ENCODE results near the gene AGPS. TPM values are rescaled to one million over a fixed set of nuclear protein-coding genes. Genes with fewer than 3 reads are reported as not detected.

The AGPS gene
- total RNA-seq, 2 experiments from 2014 or later, result 55.7 to 58.9 TPM

GRCh38 chr2:177531706-177532105 is 139.1 kb downstream of the AGPS start:
- Mint-ChIP-seq H3K36me3 (ENCODE audit: low read depth) (peaks cover 1% of the 10 kb centered on the region), H3K4me3 (no peak overlapping the region), H3K9me3 (no peaks in the 10 kb centered on the region), H3K27me3 (no peaks in the 10 kb centered on the region), H3K27ac (no peak overlapping the region), H3K4me1 (ENCODE audit: low read depth) (no peaks in the 10 kb centered on the region)
- TF ChIP-seq CTCF (IDR thresholded peaks at IDR 0.05), result no peak
- intact Hi-C loops (cut with micrococcal nuclease), result no loop called here
- DNase-seq, result no peak
- POLR2A ChIA-PET, result interaction anchor here (1.6 kb wide), 1 partner anchor 16 kb away, joined by 4 read pairs; no protein-coding TSS in a partner anchor
- no peak for ATAC-seq
- CTCF ChIA-PET, result interaction anchor here (1.0 to 1.4 kb wide), 2 partner anchors 10 to 63 kb away, joined by 3 to 6 read pairs; no protein-coding TSS in a partner anchor

- no peaks in the 10 kb centered on the region for H3K9me3 Mint-ChIP-seq
- H3K27ac Mint-ChIP-seq, result no peak overlapping the region
- no peak for DNase-seq
- CTCF ChIA-PET, result interaction anchor here (1.4 kb wide), 1 partner anchor 9 kb away, joined by 6 read pairs; no protein-coding TSS in a partner anchor
- no peaks in the 10 kb centered on the region for H3K36me3 Mint-ChIP-seq (ENCODE audit: low read depth)
- TF ChIP-seq CTCF (IDR thresholded peaks at IDR 0.05), result no peak
- ATAC-seq, result no peak
- H3K4me3 Mint-ChIP-seq, result no peak overlapping the region
- POLR2A ChIA-PET, result no interaction called here
- H3K4me1 Mint-ChIP-seq (ENCODE audit: low read depth), result no peaks in the 10 kb centered on the region
- intact Hi-C loops (cut with micrococcal nuclease), result no loop called here
- H3K27me3 Mint-ChIP-seq, result no peaks in the 10 kb centered on the region
These were observed 140.0 kb downstream of the AGPS start for GRCh38 chr2:177532567-177532966.

GRCh38 chr2:177533253-177533652 is 140.7 kb downstream of the AGPS start:
- POLR2A ChIA-PET, result no interaction called here
- no peaks in the 10 kb centered on the region for H3K9me3 Mint-ChIP-seq
- H3K36me3 Mint-ChIP-seq (ENCODE audit: low read depth), result no peaks in the 10 kb centered on the region
- CTCF ChIA-PET, result no interaction called here
- no peak overlapping the region for H3K4me3 Mint-ChIP-seq
- DNase-seq (no peak), ATAC-seq (no peak)
- intact Hi-C loops (cut with micrococcal nuclease), result no loop called here
- no peak for TF ChIP-seq CTCF (IDR thresholded peaks at IDR 0.05)
- no peak overlapping the region for H3K27ac Mint-ChIP-seq
- no peaks in the 10 kb centered on the region for H3K27me3 Mint-ChIP-seq
- no peaks in the 10 kb centered on the region for H3K4me1 Mint-ChIP-seq (ENCODE audit: low read depth)

- TF ChIP-seq CTCF (IDR thresholded peaks at IDR 0.05), result no peak
- no peak for DNase-seq
- no peaks in the 10 kb centered on the region for H3K9me3 Mint-ChIP-seq
- no peaks in the 10 kb centered on the region for H3K4me1 Mint-ChIP-seq (ENCODE audit: low read depth)
- H3K36me3 Mint-ChIP-seq (ENCODE audit: low read depth), result no peaks in the 10 kb centered on the region
- CTCF ChIA-PET, result no interaction called here
- H3K27ac Mint-ChIP-seq, result no peak overlapping the region
- intact Hi-C loops (cut with micrococcal nuclease), result no loop called here
- no peak overlapping the region for H3K4me3 Mint-ChIP-seq
- ATAC-seq, result no peak
- POLR2A ChIA-PET, result interaction anchor here (0.6 kb wide), 1 partner anchor 603 kb away, joined by 4 read pairs; no protein-coding TSS in a partner anchor
- H3K27me3 Mint-ChIP-seq, result no peaks in the 10 kb centered on the region
These were observed 142.4 kb downstream of the AGPS start for GRCh38 chr2:177535000-177535399.

- no peaks in the 10 kb centered on the region for H3K36me3 Mint-ChIP-seq (ENCODE audit: low read depth)
- POLR2A ChIA-PET, result no interaction called here
- H3K27ac Mint-ChIP-seq, result no peak overlapping the region
- DNase-seq (no peak), ATAC-seq (no peak)
- no peak for TF ChIP-seq CTCF (IDR thresholded peaks at IDR 0.05)
- H3K9me3 Mint-ChIP-seq, result no peaks in the 10 kb centered on the region
- no peaks in the 10 kb centered on the region for H3K27me3 Mint-ChIP-seq
- CTCF ChIA-PET, result no interaction called here
- H3K4me3 Mint-ChIP-seq, result no peak overlapping the region
- no peaks in the 10 kb centered on the region for H3K4me1 Mint-ChIP-seq (ENCODE audit: low read depth)
- intact Hi-C loops (cut with micrococcal nuclease), result no loop called here
These were observed 143.5 kb downstream of the AGPS start for GRCh38 chr2:177535958-177536504.
